Measurements from ENCODE around the gene UBL4A.
A peak's percentile ranks its signal among the peaks of the same experiment; 100 is the strongest.

Gene UBL4A

GRCh38 chrX:154436983-154437752, 49.2 kb downstream of the UBL4A start, which contains the start of gene GDI1:
GDI1 (plus strand) TSS chrX:154437154; CDS start chrX:154437255, 101 bp downstream.
- DNase-seq (ENCODE audit: low read depth) = peak; percentile 42

- no peak for DNase-seq (ENCODE audit: low read depth)
Observed at GRCh38 chrX:154436374-154436982, 49.9 kb downstream of the UBL4A start.

GRCh38 chrX:154435171-154435733, 51.2 kb downstream of the UBL4A start:
- no peak for DNase-seq (ENCODE audit: low read depth)

- no peak for DNase-seq (ENCODE audit: low read depth)
Observed at GRCh38 chrX:154434394-154435168, 51.8 kb downstream of the UBL4A start.
